NCI-H1694 treated with DMSO at 0.1 percent for 48 hours (cell line): ENCODE data around the gene CAMK1G.

Experiments used
- DNase-seq: peaks from one replicate; lab custom pipeline; 2025; lab: John Stamatoyannopoulos, UW

The CAMK1G gene

GRCh38 chr1:209619696-209620486 lies 36.4 kb downstream of the CAMK1G start:
- DNase-seq = no peak

GRCh38 chr1:209620487-209620884 lies 37.0 kb downstream of the CAMK1G start:
- DNase-seq = no peak

GRCh38 chr1:209621286-209621685 lies 37.8 kb downstream of the CAMK1G start:
- no peak for DNase-seq

- no peak for DNase-seq
These were observed 38.5 kb downstream of the CAMK1G start for GRCh38 chr1:209621741-209622655.

- no peak for DNase-seq
These were observed 39.6 kb downstream of the CAMK1G start for GRCh38 chr1:209622841-209623829.

- no peak for DNase-seq
These were observed 41.3 kb downstream of the CAMK1G start for GRCh38 chr1:209624558-209625549.

GRCh38 chr1:209625791-209626285 lies 42.3 kb downstream of the CAMK1G start:
- peak; percentile 21 for DNase-seq

- no peak for DNase-seq
These were observed 43.0 kb downstream of the CAMK1G start for GRCh38 chr1:209626346-209627026.

- peak; percentile 8 for DNase-seq
These were observed 43.7 kb downstream of the CAMK1G start for GRCh38 chr1:209627027-209627731.

- DNase-seq = peak; percentile 72
These were observed 44.2 kb downstream of the CAMK1G start for GRCh38 chr1:209627732-209628196.

GRCh38 chr1:209628618-209629299 lies 45.2 kb downstream of the CAMK1G start:
- no peak for DNase-seq

- DNase-seq = no peak
These were observed 46.3 kb downstream of the CAMK1G start for GRCh38 chr1:209629621-209630382.

- DNase-seq = no peak
These were observed 47.1 kb downstream of the CAMK1G start for GRCh38 chr1:209630383-209631225.

GRCh38 chr1:209633335-209633997 lies 50.0 kb downstream of the CAMK1G start:
- no peak for DNase-seq

GRCh38 chr1:209634005-209634737 lies 50.7 kb downstream of the CAMK1G start:
- no peak for DNase-seq
